ENCODE data around the gene MYH9.

DNA sequence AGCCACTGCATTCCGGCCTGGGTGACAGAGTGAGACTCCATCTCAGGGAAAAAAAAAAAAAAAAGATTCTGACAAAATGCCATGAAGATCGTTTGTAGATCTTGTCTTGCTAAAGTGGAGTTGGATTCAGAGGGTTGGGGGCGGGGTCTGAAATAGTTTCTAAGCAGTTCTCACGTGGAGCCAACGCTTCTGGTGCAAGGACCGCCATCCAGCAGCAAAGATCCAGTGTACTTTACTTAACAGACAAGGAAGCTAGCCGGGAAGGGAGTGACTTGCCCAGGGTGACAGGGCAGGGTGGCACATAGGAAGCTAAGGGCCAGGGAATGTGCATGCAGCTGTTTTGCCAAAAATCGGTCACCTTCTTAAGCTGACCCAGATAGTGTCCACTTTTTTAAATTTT, 107.4 kb downstream of the MYH9 start:
- TF ChIP-seq, protein P1, sequence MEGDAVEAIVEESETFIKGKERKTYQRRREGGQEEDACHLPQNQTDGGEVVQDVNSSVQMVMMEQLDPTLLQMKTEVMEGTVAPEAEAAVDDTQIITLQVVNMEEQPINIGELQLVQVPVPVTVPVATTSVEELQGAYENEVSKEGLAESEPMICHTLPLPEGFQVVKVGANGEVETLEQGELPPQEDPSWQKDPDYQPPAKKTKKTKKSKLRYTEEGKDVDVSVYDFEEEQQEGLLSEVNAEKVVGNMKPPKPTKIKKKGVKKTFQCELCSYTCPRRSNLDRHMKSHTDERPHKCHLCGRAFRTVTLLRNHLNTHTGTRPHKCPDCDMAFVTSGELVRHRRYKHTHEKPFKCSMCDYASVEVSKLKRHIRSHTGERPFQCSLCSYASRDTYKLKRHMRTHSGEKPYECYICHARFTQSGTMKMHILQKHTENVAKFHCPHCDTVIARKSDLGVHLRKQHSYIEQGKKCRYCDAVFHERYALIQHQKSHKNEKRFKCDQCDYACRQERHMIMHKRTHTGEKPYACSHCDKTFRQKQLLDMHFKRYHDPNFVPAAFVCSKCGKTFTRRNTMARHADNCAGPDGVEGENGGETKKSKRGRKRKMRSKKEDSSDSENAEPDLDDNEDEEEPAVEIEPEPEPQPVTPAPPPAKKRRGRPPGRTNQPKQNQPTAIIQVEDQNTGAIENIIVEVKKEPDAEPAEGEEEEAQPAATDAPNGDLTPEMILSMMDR (IDR thresholded peaks at IDR 0.05), result no peak
- TF ChIP-seq POLR2A (IDR thresholded peaks at IDR 0.05), result no peak
